ENCODE measurements around the gene RPTOR.

DNA sequence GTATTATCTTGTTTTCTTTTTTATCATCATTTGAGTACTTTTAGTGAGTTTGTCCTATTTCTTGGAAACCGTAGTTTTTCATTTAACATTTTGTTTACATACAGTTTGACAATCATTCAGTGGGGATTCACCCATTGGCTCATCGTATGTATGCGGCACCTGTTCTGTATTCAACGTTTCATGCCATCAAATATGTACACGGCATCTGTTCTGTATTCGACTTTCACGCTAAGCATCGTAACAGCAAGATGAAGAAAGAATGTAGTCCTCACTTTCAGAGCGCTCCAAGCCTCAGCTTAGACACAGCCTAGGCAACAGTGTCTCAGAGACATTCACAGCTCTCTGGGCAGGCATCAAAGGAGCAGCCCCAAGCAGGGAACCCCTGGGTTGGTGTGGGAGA, 269.9 kb downstream of the RPTOR start:
- TF ChIP-seq GATA2 (IDR thresholded peaks at IDR 0.05; ENCODE audit: low read depth, low read length) (no peak), GATA3 (IDR thresholded peaks at IDR 0.05; ENCODE audit: low read depth, low read length) (no peak)
